ENCODE data around the gene PPP2R2B. TPM values are rescaled to one million over a fixed set of nuclear protein-coding genes. Genes with fewer than 3 reads are reported as not detected.
A peak's percentile ranks its signal among the peaks of the same experiment; 100 is the strongest.

Gene PPP2R2B
- total and polyA plus RNA-seq, 2 of the 4 experiments (the other 2 are of a cell fraction): not detected

- BruUV-seq (replicated peaks): no TSS peak
- Histone ChIP-seq H2BK15ac (ENCODE audit: low read depth, low read length) (no peak overlapping the region), H3K9me3 (ENCODE audit: control insufficient read depth, insufficient read depth, low read length) (no peaks in the 10 kb centered on the region), H2BK20ac (ENCODE audit: low read depth, low read length) (no peak overlapping the region), H3K27me3 (ENCODE audit: control insufficient read depth, insufficient read depth, low read length) (no peaks in the 10 kb centered on the region), H3K36me3 (ENCODE audit: control insufficient read depth, insufficient read depth, low read length) (no peaks in the 10 kb centered on the region), H2AK5ac (ENCODE audit: low read depth, low read length) (no peak overlapping the region), H3K4me1 (ENCODE audit: control insufficient read depth, insufficient read depth, low read length) (no peaks in the 10 kb centered on the region), H3K4me2 (ENCODE audit: low read depth, low read length) (no peak overlapping the region), H3K4ac (ENCODE audit: low read depth, low read length) (no peak overlapping the region), H3K79me1 (ENCODE audit: low read depth in 1 of 2, low read length in 2 of 2) (no peaks in the 10 kb centered on the region), H2AFZ (replicated peaks; ENCODE audit: low read length, poor library complexity) (peak overlapping the region; percentile 40), H4K5ac (ENCODE audit: low read depth, low read length) (no peak overlapping the region), H2BK120ac (ENCODE audit: low read depth, low read length) (no peak overlapping the region), H3K14ac (replicated peaks; ENCODE audit: low read depth, low read length) (no peak overlapping the region), H3K4me3 (ENCODE audit: insufficient read depth, low read depth, low read length) (no peak overlapping the region), H3K18ac (ENCODE audit: low read depth, low read length) (no peak overlapping the region), H4K8ac (ENCODE audit: low read depth in 2 of 2, low read length in 2 of 2) (no peak overlapping the region), H3K9ac (ENCODE audit: low read depth, low read length) (no peak overlapping the region), H2BK5ac (ENCODE audit: low read depth, low read length, poor library complexity, severe bottlenecking) (no peak overlapping the region), H3K23ac (ENCODE audit: low read depth, low read length) (no peak overlapping the region), H4K20me1 (ENCODE audit: insufficient read depth, low read length) (no peaks in the 10 kb centered on the region), H3K9me1 (ENCODE audit: insufficient read depth, low read length) (no peaks in the 10 kb centered on the region), H3K27ac (ENCODE audit: insufficient read depth, low read length) (no peak overlapping the region), H2AK9ac (replicated peaks; ENCODE audit: low read depth, low read length, poor library complexity) (no peak overlapping the region), H3K56ac (ENCODE audit: extremely low read depth, insufficient read depth, low read length) (no peak overlapping the region), H4K91ac (ENCODE audit: insufficient read depth, low read depth, low read length) (no peak overlapping the region)
- intact Hi-C loops (cut with micrococcal nuclease) (no loop called here), dilution Hi-C loops (cut with HindIII; ENCODE audit: low sequenced_read_pairs, unreplicated experiment) (no loop called here), in situ Hi-C loops (cut with MboI; ENCODE audit: low sequenced_read_pairs) (no loop called here)
- DNase-seq: peak; percentile 36
- CTCF ChIA-PET: no interaction called here
- no peak for TF ChIP-seq USF2 (IDR thresholded peaks at IDR 0.05; ENCODE audit: low read depth, low read length)
- no peak for TF ChIP-seq CEBPB (IDR thresholded peaks at IDR 0.05; ENCODE audit: low read depth, low read length)
- TF ChIP-seq BHLHE40 (IDR thresholded peaks at IDR 0.05; ENCODE audit: low read depth, low read length): no peak
- TF ChIP-seq RFX5 (IDR thresholded peaks at IDR 0.05; ENCODE audit: low read depth, low read length): no peak
- TF ChIP-seq MXI1 (IDR thresholded peaks at IDR 0.05; ENCODE audit: borderline replicate concordance, low read depth, low read length): no peak
- TF ChIP-seq ELK1 (IDR thresholded peaks at IDR 0.05; ENCODE audit: borderline replicate concordance, low read depth, low read length): no peak
- POLR2A ChIA-PET (ENCODE audit: unreplicated experiment): no interaction called here
- WGBS, 2 experiments (ENCODE audit: extremely low coverage in 2 of 2, insufficient read length in 1 of 2): no CpG with 5 or more reads among the region's 2 CpGs
- ATAC-seq (ENCODE audit: low read depth): no peak
Measured at GRCh38 chr5:146744068-146744745, 134.3 kb downstream of the PPP2R2B start.
